ENCODE results near the gene FARP1.

FARP1 gene

DNA sequence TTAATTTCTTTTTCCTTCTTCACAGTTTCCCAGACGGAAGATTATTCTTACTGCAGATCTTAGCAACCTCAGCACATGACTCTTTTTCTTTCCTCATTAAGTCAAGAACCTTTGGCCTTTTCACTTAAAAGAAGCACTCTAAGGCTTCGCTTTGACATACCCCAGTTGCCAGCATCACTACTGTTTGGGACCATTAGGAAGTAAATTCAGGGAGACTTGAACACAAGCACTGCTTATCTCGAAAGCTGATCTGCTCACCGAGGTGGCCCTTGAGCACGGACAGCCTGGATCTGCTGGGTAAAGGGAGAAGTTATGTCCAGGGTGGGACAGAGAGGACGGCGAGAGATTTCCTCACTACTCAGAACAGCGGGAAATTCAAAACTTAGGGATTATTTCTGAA, 185.6 kb downstream of the FARP1 start:
- TF ChIP-seq, protein P1, sequence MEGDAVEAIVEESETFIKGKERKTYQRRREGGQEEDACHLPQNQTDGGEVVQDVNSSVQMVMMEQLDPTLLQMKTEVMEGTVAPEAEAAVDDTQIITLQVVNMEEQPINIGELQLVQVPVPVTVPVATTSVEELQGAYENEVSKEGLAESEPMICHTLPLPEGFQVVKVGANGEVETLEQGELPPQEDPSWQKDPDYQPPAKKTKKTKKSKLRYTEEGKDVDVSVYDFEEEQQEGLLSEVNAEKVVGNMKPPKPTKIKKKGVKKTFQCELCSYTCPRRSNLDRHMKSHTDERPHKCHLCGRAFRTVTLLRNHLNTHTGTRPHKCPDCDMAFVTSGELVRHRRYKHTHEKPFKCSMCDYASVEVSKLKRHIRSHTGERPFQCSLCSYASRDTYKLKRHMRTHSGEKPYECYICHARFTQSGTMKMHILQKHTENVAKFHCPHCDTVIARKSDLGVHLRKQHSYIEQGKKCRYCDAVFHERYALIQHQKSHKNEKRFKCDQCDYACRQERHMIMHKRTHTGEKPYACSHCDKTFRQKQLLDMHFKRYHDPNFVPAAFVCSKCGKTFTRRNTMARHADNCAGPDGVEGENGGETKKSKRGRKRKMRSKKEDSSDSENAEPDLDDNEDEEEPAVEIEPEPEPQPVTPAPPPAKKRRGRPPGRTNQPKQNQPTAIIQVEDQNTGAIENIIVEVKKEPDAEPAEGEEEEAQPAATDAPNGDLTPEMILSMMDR (IDR thresholded peaks at IDR 0.05) = no peak

GRCh38 chr13:98332222-98332621, 189.3 kb downstream of the FARP1 start:
- TF ChIP-seq, protein P1 (IDR thresholded peaks at IDR 0.05) = no peak

DNA sequence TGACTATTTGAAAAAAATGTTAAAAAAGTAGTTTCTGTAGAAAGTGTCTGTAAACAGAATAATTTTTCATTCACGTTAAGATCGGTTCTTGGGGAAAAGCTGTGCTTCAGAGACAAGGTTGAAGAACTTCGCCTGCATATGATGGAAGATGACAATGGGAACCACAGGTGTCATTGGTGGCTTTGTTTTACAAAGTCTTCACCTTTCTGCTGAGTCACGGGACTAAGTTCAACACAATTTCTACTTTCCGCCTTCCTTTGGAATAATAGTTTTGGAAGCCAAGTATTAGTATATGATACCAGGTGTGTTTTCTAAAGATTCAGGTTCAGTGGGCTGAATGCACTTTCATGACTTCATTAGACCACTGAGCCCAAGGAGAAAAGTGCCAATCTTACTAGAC, 189.8 kb downstream of the FARP1 start:
- TF ChIP-seq, protein P1 (IDR thresholded peaks at IDR 0.05) = no peak

GRCh38 chr13:98333486-98333885, 190.6 kb downstream of the FARP1 start:
- TF ChIP-seq, protein P1 (IDR thresholded peaks at IDR 0.05) = no peak

- TF ChIP-seq, protein P1 (IDR thresholded peaks at IDR 0.05) = no peak
Observed at GRCh38 chr13:98334620-98335205, 191.8 kb downstream of the FARP1 start.

GRCh38 chr13:98335721-98336120, 192.8 kb downstream of the FARP1 start:
- TF ChIP-seq, protein P1 (IDR thresholded peaks at IDR 0.05) = no peak

- TF ChIP-seq, protein P1 (IDR thresholded peaks at IDR 0.05) = no peak
Observed at GRCh38 chr13:98338310-98338709, 195.4 kb downstream of the FARP1 start.

All from LNCAP (cell line).